Aorta (tissue), 5 donors: ENCODE measurements around the gene RNF169. TPM values are rescaled to one million over a fixed set of nuclear protein-coding genes. Genes with fewer than 3 reads are reported as not detected.

Experiments used
- ATAC-seq: fragments of 200-7000 bp; cut with Tn5 transposase; one replicate; pipeline ENCODE4 v1.9.1; 2022; ENCODE audit warnings: moderate library complexity; ENCODE audit not compliant: low FRiP score
- DNase-seq, 2 donors: peaks; one replicate each; pipeline ENCODE4 v3.0.0-alpha.2; 2020
- H3K27ac ChIP-seq, 2 donors: one replicate each; pipeline ENCODE4 v1.5.1; 2013; ENCODE audit warnings: low read length in 2 of 2, mild to moderate bottlenecking in 2 of 2, moderate library complexity in 2 of 2, control low read depth in 1 of 2, inconsistent platforms in 1 of 2, low read depth in 1 of 2
- H3K27me3 ChIP-seq, 2 donors: one replicate each; pipeline ENCODE4 v1.6.1; 2013; ENCODE audit warnings: control low read depth in 1 of 2, low read length in 1 of 2, mild to moderate bottlenecking in 1 of 2, moderate library complexity in 1 of 2; ENCODE audit not compliant: insufficient read depth in 2 of 2, control insufficient read depth in 1 of 2
- H3K36me3 ChIP-seq, 2 donors: one replicate each; pipeline ENCODE4 v1.6.1; 2013; ENCODE audit warnings: control low read depth in 1 of 2, low read length in 1 of 2, mild to moderate bottlenecking in 1 of 2; ENCODE audit not compliant: insufficient read depth in 2 of 2, control insufficient read depth in 1 of 2
- H3K4me1 ChIP-seq, 2 donors: one replicate each; pipeline ENCODE4 v1.6.1; 2013; ENCODE audit warnings: low read length in 2 of 2, control low read depth in 1 of 2, mild to moderate bottlenecking in 1 of 2, moderate library complexity in 1 of 2; ENCODE audit not compliant: insufficient read depth in 2 of 2, control insufficient read depth in 1 of 2
- H3K4me3 ChIP-seq, 2 donors: one replicate each; pipeline ENCODE4 v1.5.1; 2013; ENCODE audit warnings: low read length in 2 of 2, control low read depth in 1 of 2, mild to moderate bottlenecking in 1 of 2
- H3K9me3 ChIP-seq: one replicate; pipeline ENCODE4 v1.6.1; 2013; ENCODE audit warnings: mild to moderate bottlenecking, low read length; ENCODE audit not compliant: control insufficient read depth
- WGBS, 2 donors: extraction: QIAGEN DNeasy Blood & Tissue Kit; methylation state at CpG; one replicate each; pipeline ENCODE4 v1.1.7; 2013; 5-methylcytosine and 5-hydroxymethylcytosine counted together
- intact Hi-C, 2 donors: fragments of 100-400 bp; cut with DNase I; formaldehyde crosslinking; loops; one replicate each; pipeline versions ENCODE4 v1.14.2 to v1.15.0; 2022
- polyA plus RNA-seq, 2 donors: library from polyadenylated mRNA; stranded (reverse); fragments of 200-250 nt; gene quantifications; one replicate each; pipeline ENCODE4 v1.2.3, GENCODE V29; 2013
- total RNA-seq, 2 donors: library from RNA; stranded (reverse); fragmentation: NEBNext Ultra II Directional; extraction: Animal tissue kit (Norgen Biotek cat#: 25700); gene quantifications; one replicate each; pipeline ENCODE4 v1.2.1, GENCODE V29; 2021
- donor health status: healthy with polysubstance abuse.
- donor health status: Bipolar disorder and iron deficiency.
- donor health status: DM: no; HTN: no; CAD: no.
- donor health status: DM: no; HTN: no; CAD: no.
- donor health status: DM: yes; HTN: yes; CAD: no.

RNF169 gene
- total and polyA plus RNA-seq, 4 donors: 2.6 to 23.6 (median 13.1) TPM

GRCh38 chr11:74770456-74770855 is 21.8 kb downstream of the RNF169 start:
- DNase-seq: no peak
- H3K27me3 ChIP-seq: no peaks in the 10 kb centered on the region
- intact Hi-C loops: no loop called here
- ATAC-seq: no peak
- H3K36me3 ChIP-seq: no peaks in the 10 kb centered on the region
- H3K4me1 ChIP-seq: peaks cover 0 to 5% of the 10 kb centered on the region in 2 donors
- no peak overlapping the region for H3K4me3 ChIP-seq
- no peak overlapping the region for H3K27ac ChIP-seq
- 34 to 35% methylated on average over 5 of the region's 5 CpGs for WGBS, 2 donors
- H3K9me3 ChIP-seq: no peaks in the 10 kb centered on the region

- H3K4me1 ChIP-seq: peaks cover 0 to 5% of the 10 kb centered on the region in 2 donors
- no peak overlapping the region for H3K27ac ChIP-seq
- intact Hi-C loops: no loop called here
- no peaks in the 10 kb centered on the region for H3K27me3 ChIP-seq
- 94 to 95% methylated on average over 3 of the region's 3 CpGs for WGBS, 2 donors
- H3K4me3 ChIP-seq: no peak overlapping the region
- H3K36me3 ChIP-seq: no peaks in the 10 kb centered on the region
- DNase-seq: no peak
- ATAC-seq: no peak
- H3K9me3 ChIP-seq: no peaks in the 10 kb centered on the region
Measured at GRCh38 chr11:74771139-74771538, 22.5 kb downstream of the RNF169 start.

GRCh38 chr11:74773476-74773875 is 24.8 kb downstream of the RNF169 start:
- DNase-seq: no peak
- Histone ChIP-seq H3K27ac (no peak overlapping the region), H3K9me3 (no peaks in the 10 kb centered on the region), H3K4me1 (peaks cover 3 to 5% of the 10 kb centered on the region in 2 donors), H3K36me3 (no peaks in the 10 kb centered on the region), H3K4me3 (no peak overlapping the region), H3K27me3 (no peaks in the 10 kb centered on the region)
- ATAC-seq: no peak
- intact Hi-C loops: no loop called here

- H3K4me3 ChIP-seq: no peak overlapping the region
- no peak for ATAC-seq
- H3K27me3 ChIP-seq: no peaks in the 10 kb centered on the region
- DNase-seq: no peak
- 67 to 72% methylated on average over 1 of the region's 1 CpG for WGBS, 2 donors
- H3K27ac ChIP-seq: no peak overlapping the region
- no peaks in the 10 kb centered on the region for H3K36me3 ChIP-seq
- peaks cover 3 to 8% of the 10 kb centered on the region in 2 donors for H3K4me1 ChIP-seq
- no peaks in the 10 kb centered on the region for H3K9me3 ChIP-seq
- intact Hi-C loops: no loop called here
Measured at GRCh38 chr11:74775762-74776161, 27.1 kb downstream of the RNF169 start.

- DNase-seq (no peak), ATAC-seq (no peak)
- H3K27me3 ChIP-seq: no peaks in the 10 kb centered on the region
- H3K27ac ChIP-seq: no peak overlapping the region
- peaks cover 3 to 9% of the 10 kb centered on the region in 2 donors for H3K4me1 ChIP-seq
- no peaks in the 10 kb centered on the region for H3K36me3 ChIP-seq
- intact Hi-C loops: no loop called here
- H3K9me3 ChIP-seq: no peaks in the 10 kb centered on the region
- no peak overlapping the region for H3K4me3 ChIP-seq
Measured at GRCh38 chr11:74776546-74776945, 27.9 kb downstream of the RNF169 start.

GRCh38 chr11:74777038-74777437 is 28.4 kb downstream of the RNF169 start:
- intact Hi-C loops: no loop called here
- Histone ChIP-seq H3K36me3 (peaks cover 0 to under 1% of the 10 kb centered on the region in 2 donors), H3K9me3 (no peaks in the 10 kb centered on the region), H3K4me3 (no peak overlapping the region), H3K4me1 (peaks cover 3 to 9% of the 10 kb centered on the region in 2 donors), H3K27me3 (no peaks in the 10 kb centered on the region), H3K27ac (no peak overlapping the region)
- no peak for DNase-seq
- ATAC-seq: no peak

GRCh38 chr11:74777877-74778276 is 29.2 kb downstream of the RNF169 start:
- Histone ChIP-seq H3K4me3 (no peak overlapping the region), H3K27ac (no peak overlapping the region), H3K27me3 (no peaks in the 10 kb centered on the region), H3K4me1 (peaks cover 3 to 9% of the 10 kb centered on the region in 2 donors), H3K9me3 (no peaks in the 10 kb centered on the region), H3K36me3 (peaks cover 0 to 2% of the 10 kb centered on the region in 2 donors)
- DNase-seq: no peak
- no peak for ATAC-seq
- intact Hi-C loops: no loop called here
- 56 to 58% methylated on average over 4 of the region's 4 CpGs for WGBS, 2 donors

GRCh38 chr11:74778581-74778980 is 29.9 kb downstream of the RNF169 start:
- WGBS, 2 donors: 97 to 98% methylated on average over 6 of the region's 6 CpGs
- DNase-seq: no peak
- no peak overlapping the region for H3K4me3 ChIP-seq
- H3K4me1 ChIP-seq: peaks cover 5 to 9% of the 10 kb centered on the region in 2 donors
- no peaks in the 10 kb centered on the region for H3K9me3 ChIP-seq
- H3K36me3 ChIP-seq: peaks cover 0 to 2% of the 10 kb centered on the region in 2 donors
- no peak for ATAC-seq
- no peaks in the 10 kb centered on the region for H3K27me3 ChIP-seq
- H3K27ac ChIP-seq: no peak overlapping the region
- intact Hi-C loops: no loop called here

- 63 to 73% methylated on average over 4 of the region's 4 CpGs for WGBS, 2 donors
- Histone ChIP-seq H3K27ac (no peak overlapping the region), H3K36me3 (peaks cover 0 to 2% of the 10 kb centered on the region in 2 donors), H3K4me1 (peaks cover 5 to 7% of the 10 kb centered on the region in 2 donors), H3K27me3 (no peaks in the 10 kb centered on the region), H3K9me3 (no peaks in the 10 kb centered on the region), H3K4me3 (no peak overlapping the region)
- no peak for ATAC-seq
- intact Hi-C loops: no loop called here
- DNase-seq: no peak
Measured at GRCh38 chr11:74780248-74781005, 31.8 kb downstream of the RNF169 start.
